ENCODE results near the gene SLC8A1. TPM values are rescaled to one million over a fixed set of nuclear protein-coding genes. Genes with fewer than 3 reads are reported as not detected.

Gene SLC8A1
- total and polyA plus RNA-seq, 5 experiments from 2014 or later: 0.22 to 0.34 TPM; not detected in 3

- Mint-ChIP-seq H3K9me3 (no peaks in the 10 kb centered on the region), H3K4me3 (no peak overlapping the region), H3K36me3 (no peaks in the 10 kb centered on the region), H3K27me3 (no peaks in the 10 kb centered on the region), H3K4me1 (no peaks in the 10 kb centered on the region), H3K27ac (no peak overlapping the region)
- no peak for ATAC-seq
- POLR2A ChIA-PET: no interaction called here
- no peak for DNase-seq
These were observed 103.9 kb downstream of the SLC8A1 start for GRCh38 chr2:40348038-40348437.

- ATAC-seq: no peak
- H3K4me3 Mint-ChIP-seq: no peak overlapping the region
- H3K27ac Mint-ChIP-seq: no peak overlapping the region
- no peaks in the 10 kb centered on the region for H3K4me1 Mint-ChIP-seq
- DNase-seq: no peak
- H3K27me3 Mint-ChIP-seq: no peaks in the 10 kb centered on the region
- H3K9me3 Mint-ChIP-seq: no peaks in the 10 kb centered on the region
- H3K36me3 Mint-ChIP-seq: no peaks in the 10 kb centered on the region
- POLR2A ChIA-PET: no interaction called here
These were observed 105.1 kb downstream of the SLC8A1 start for GRCh38 chr2:40346535-40347354.

DNA sequence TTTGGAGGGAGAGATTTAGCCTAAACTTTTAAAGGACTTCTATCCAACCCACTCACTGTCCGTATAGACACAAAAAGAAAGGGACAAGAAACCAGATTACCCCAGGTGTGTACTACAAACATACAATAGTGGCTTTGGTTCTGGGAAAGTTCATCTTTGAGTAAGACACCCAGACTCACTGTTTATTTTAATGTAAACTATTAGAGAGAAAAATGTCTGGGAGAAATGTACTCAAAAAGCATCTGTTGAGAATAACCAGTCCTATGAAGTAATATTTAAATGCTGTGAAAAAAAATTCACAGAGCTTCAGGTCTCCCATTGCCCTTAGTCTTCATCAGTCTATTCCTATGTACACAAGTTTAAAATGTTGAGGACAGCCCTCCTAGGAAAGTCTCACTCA lies 107.5 kb downstream of the SLC8A1 start:
- H3K36me3 Mint-ChIP-seq: no peaks in the 10 kb centered on the region
- no peak for ATAC-seq
- no peaks in the 10 kb centered on the region for H3K4me1 Mint-ChIP-seq
- no peak for DNase-seq
- no peak overlapping the region for H3K4me3 Mint-ChIP-seq
- POLR2A ChIA-PET: no interaction called here
- H3K9me3 Mint-ChIP-seq: no peaks in the 10 kb centered on the region
- H3K27ac Mint-ChIP-seq: no peak overlapping the region
- H3K27me3 Mint-ChIP-seq: no peaks in the 10 kb centered on the region

DNA sequence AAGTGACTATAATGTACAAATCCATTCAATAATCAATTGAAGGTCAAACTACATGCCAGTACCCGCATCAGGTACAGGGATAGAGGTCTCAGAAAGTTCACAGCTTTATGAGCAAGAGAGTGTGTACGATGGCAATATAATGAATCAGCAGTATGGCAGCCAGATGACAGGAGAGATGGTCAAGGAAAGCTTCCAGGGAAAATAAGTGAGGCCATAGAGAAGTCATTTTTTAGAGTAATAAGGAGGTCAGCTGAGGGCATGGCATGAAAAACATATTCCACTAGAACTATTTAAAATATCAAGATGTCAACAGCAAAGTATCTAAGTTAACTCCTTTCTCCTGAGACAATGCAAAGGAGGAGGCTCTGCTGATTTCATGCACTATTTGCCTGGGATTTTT lies 108.0 kb downstream of the SLC8A1 start:
- DNase-seq (no peak), ATAC-seq (no peak)
- H3K9me3 Mint-ChIP-seq: no peaks in the 10 kb centered on the region
- H3K36me3 Mint-ChIP-seq: no peaks in the 10 kb centered on the region
- H3K4me3 Mint-ChIP-seq: no peak overlapping the region
- H3K27ac Mint-ChIP-seq: no peak overlapping the region
- POLR2A ChIA-PET: no interaction called here
- no peaks in the 10 kb centered on the region for H3K4me1 Mint-ChIP-seq
- no peaks in the 10 kb centered on the region for H3K27me3 Mint-ChIP-seq

DNA sequence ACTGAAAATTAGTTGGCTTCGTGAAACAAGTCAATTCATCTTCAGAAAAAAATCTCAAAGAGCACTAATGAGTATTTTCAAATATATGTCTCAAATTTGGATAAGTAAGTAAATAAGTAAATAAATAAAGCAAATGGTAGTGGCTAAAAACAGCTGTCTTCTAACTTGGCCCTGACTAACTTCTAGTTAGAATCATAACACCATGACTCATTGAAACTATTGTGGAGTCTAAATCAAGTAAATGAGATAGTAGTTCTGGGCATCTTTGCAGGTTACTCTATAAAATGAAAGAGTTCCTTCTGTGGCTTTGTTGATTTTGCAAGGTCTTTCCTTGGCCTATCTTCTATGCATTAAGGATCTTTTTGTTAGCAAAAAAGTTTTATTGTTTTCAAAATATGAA lies 110.7 kb downstream of the SLC8A1 start:
- H3K27me3 Mint-ChIP-seq: no peaks in the 10 kb centered on the region
- no peaks in the 10 kb centered on the region for H3K4me1 Mint-ChIP-seq
- H3K4me3 Mint-ChIP-seq: no peak overlapping the region
- H3K27ac Mint-ChIP-seq: no peak overlapping the region
- no peaks in the 10 kb centered on the region for H3K36me3 Mint-ChIP-seq
- ATAC-seq: no peak
- POLR2A ChIA-PET: no interaction called here
- DNase-seq: no peak
- H3K9me3 Mint-ChIP-seq: no peaks in the 10 kb centered on the region

- no peaks in the 10 kb centered on the region for H3K36me3 Mint-ChIP-seq
These were observed 112.9 kb downstream of the SLC8A1 start for GRCh38 chr2:40339026-40339425.

GRCh38 chr2:40332191-40332826 lies 119.6 kb downstream of the SLC8A1 start:
- Mint-ChIP-seq H3K27me3 (peaks cover 0 to 5% (median 0%) of the 10 kb centered on the region in 5 donors), H3K4me3 (no peak overlapping the region), H3K4me1 (no peaks in the 10 kb centered on the region), H3K27ac (no peak overlapping the region), H3K9me3 (no peaks in the 10 kb centered on the region), H3K36me3 (no peaks in the 10 kb centered on the region)
- POLR2A ChIA-PET: interaction anchor here (0.6 kb wide), 1 partner anchor 10 kb away, joined by 3 read pairs; no protein-coding TSS in a partner anchor
- ATAC-seq (no peak), DNase-seq (no peak)

More at GRCh38 chr2:40339026-40339425, 112.9 kb downstream of the SLC8A1 start:
- POLR2A ChIA-PET: no interaction called here
- Mint-ChIP-seq H3K4me1 (no peaks in the 10 kb centered on the region), H3K27me3 (no peaks in the 10 kb centered on the region), H3K9me3 (no peaks in the 10 kb centered on the region), H3K27ac (no peak overlapping the region), H3K4me3 (no peak overlapping the region)
- no peak for ATAC-seq
- DNase-seq: no peak

DNA sequence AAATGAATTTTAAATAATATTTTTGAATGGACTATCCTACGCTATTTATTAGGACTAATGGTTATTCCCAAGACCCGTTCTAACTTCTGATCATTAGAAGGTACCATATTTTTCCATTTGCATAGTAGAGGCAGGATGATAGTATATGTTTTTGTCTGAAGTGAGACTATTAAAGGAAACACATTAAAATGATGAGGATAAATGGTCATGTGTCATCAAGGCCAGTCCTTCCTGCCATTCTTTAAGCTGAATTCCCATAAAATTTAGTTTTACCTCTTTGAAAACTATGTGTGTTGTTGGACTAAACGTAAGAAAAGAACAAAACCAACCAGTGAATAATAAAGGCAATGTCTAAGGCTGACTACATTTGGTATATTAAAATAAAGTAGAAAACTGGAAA lies 121.8 kb downstream of the SLC8A1 start:
- Mint-ChIP-seq H3K4me3 (no peak overlapping the region), H3K27ac (no peak overlapping the region), H3K36me3 (no peaks in the 10 kb centered on the region), H3K4me1 (no peaks in the 10 kb centered on the region), H3K27me3 (peaks cover 0 to 5% (median 0%) of the 10 kb centered on the region in 5 donors), H3K9me3 (peaks cover 0 to 2% (median 0%) of the 10 kb centered on the region in 9 donors)
- DNase-seq (no peak), ATAC-seq (no peak)
- POLR2A ChIA-PET: no interaction called here

GRCh38 chr2:40329739-40330030 lies 122.2 kb downstream of the SLC8A1 start:
- POLR2A ChIA-PET: no interaction called here
- ATAC-seq (no peak), DNase-seq (no peak)
- Mint-ChIP-seq H3K27me3 (peaks cover 0 to 5% (median 0%) of the 10 kb centered on the region in 5 donors), H3K27ac (no peak overlapping the region), H3K36me3 (no peaks in the 10 kb centered on the region), H3K9me3 (peaks cover 0 to 2% (median 0%) of the 10 kb centered on the region in 9 donors), H3K4me1 (no peaks in the 10 kb centered on the region), H3K4me3 (no peak overlapping the region)

DNA sequence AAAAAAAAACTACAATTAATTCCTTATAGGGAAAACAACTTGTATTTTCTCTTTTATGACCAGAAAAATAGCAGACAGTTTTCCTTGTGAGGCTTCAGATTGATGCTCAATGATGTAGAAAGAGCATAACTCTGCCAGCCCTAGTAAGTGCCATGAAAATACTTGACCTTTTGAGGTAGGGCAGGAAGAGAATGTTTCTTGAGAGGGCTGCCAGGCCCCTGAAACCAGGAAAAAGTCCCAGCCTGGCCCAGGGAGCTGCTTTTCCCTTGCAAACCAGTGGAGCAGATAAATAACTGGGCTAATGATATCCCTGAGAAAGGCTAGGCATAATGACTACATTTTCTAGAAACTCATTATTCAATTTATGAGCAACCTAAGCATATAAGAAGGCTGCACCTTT lies 126.8 kb downstream of the SLC8A1 start:
- Mint-ChIP-seq H3K27me3 (peaks cover 0 to 5% (median 0%) of the 10 kb centered on the region in 5 donors), H3K36me3 (no peaks in the 10 kb centered on the region), H3K9me3 (peaks cover 0 to 4% (median 0%) of the 10 kb centered on the region in 9 donors), H3K27ac (no peak overlapping the region), H3K4me1 (no peaks in the 10 kb centered on the region), H3K4me3 (no peak overlapping the region)
- no peak for DNase-seq
- POLR2A ChIA-PET: no interaction called here
- ATAC-seq: no peak

DNA sequence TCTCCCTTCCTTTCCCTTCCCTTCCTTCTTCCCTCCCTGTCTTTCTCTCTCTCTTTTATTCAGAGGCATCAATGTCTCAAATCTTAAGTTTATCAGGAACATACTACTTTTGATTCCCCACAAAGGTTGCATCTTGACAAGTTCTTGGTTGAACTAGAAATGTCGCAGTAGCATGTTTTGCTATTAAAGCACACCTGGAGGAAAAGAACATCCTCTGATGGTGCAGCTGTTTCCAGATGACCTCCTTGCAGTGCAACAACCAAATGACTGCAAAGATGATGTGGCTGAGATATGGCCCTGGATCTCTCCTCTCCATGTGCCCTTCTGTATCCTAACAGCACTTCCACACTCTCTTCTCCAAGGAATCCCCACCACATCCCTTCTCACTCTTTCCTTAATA lies 127.2 kb downstream of the SLC8A1 start:
- POLR2A ChIA-PET: no interaction called here

GRCh38 chr2:40321822-40322221 lies 130.1 kb downstream of the SLC8A1 start:
- Mint-ChIP-seq H3K9me3 (peaks cover 0 to 4% (median 0%) of the 10 kb centered on the region in 9 donors), H3K4me1 (no peaks in the 10 kb centered on the region), H3K4me3 (no peak overlapping the region), H3K27me3 (no peaks in the 10 kb centered on the region), H3K27ac (no peak overlapping the region), H3K36me3 (no peaks in the 10 kb centered on the region)
- no peak for DNase-seq
- ATAC-seq: no peak
- POLR2A ChIA-PET: interaction anchor here (0.7 kb wide), 1 partner anchor 1255 kb away, joined by 7 read pairs; no protein-coding TSS in a partner anchor

More for the DNA sequence above, 127.2 kb downstream of the SLC8A1 start:
- H3K4me1 Mint-ChIP-seq: no peaks in the 10 kb centered on the region
- no peak overlapping the region for H3K27ac Mint-ChIP-seq
- DNase-seq (no peak), ATAC-seq (no peak)
- no peaks in the 10 kb centered on the region for H3K36me3 Mint-ChIP-seq
- peaks cover 0 to 4% (median 0%) of the 10 kb centered on the region in 9 donors for H3K9me3 Mint-ChIP-seq
- no peak overlapping the region for H3K4me3 Mint-ChIP-seq
- peaks cover 0 to 5% (median 0%) of the 10 kb centered on the region in 5 donors for H3K27me3 Mint-ChIP-seq

GRCh38 chr2:40321016-40321623 lies 130.8 kb downstream of the SLC8A1 start:
- peaks cover 0 to 4% (median 0%) of the 10 kb centered on the region in 9 donors for H3K9me3 Mint-ChIP-seq
- H3K4me3 Mint-ChIP-seq: no peak overlapping the region
- POLR2A ChIA-PET: no interaction called here
- no peak overlapping the region for H3K27ac Mint-ChIP-seq
- ATAC-seq: no peak
- DNase-seq: no peak
- H3K36me3 Mint-ChIP-seq: no peaks in the 10 kb centered on the region
- no peaks in the 10 kb centered on the region for H3K27me3 Mint-ChIP-seq
- no peaks in the 10 kb centered on the region for H3K4me1 Mint-ChIP-seq

Data from naive thymus-derived CD8-positive, alpha-beta T cell (primary cell).